Choroid plexus epithelial cell (primary cell): ENCODE data around the gene PMVK.

Experiments used
- DNase-seq: peaks from one replicate; pipeline ENCODE4 v3.0.0-alpha.2; 2010; ENCODE audit warnings: low read depth
- H3K4me3 ChIP-seq: 2 replicates; pipeline ENCODE4 v1.5.1; 2011; ENCODE audit warnings: low read depth, mild to moderate bottlenecking, control low read depth, low read length, moderate library complexity
- CTCF ChIP-seq: conservative IDR thresholded peaks from 2 replicates; pipeline ENCODE4 v1.5.1; 2011; ENCODE audit warnings: low read depth, mild to moderate bottlenecking, control low read depth, inconsistent platforms, low read length, moderate library complexity

Gene PMVK

GRCh38 chr1:154884869-154885701, 51.4 kb downstream of the PMVK start:
- H3K4me3 ChIP-seq: no peak overlapping the region
- no peak for DNase-seq
- TF ChIP-seq CTCF: no peak

- DNase-seq: no peak
- TF ChIP-seq CTCF: no peak
- no peak overlapping the region for H3K4me3 ChIP-seq
Measured at GRCh38 chr1:154883919-154884868, 52.3 kb downstream of the PMVK start.

- no peak overlapping the region for H3K4me3 ChIP-seq
- no peak for TF ChIP-seq CTCF
Measured at GRCh38 chr1:154881820-154882535, 54.5 kb downstream of the PMVK start.

GRCh38 chr1:154880671-154881070, 55.8 kb downstream of the PMVK start:
- no peak for DNase-seq
- TF ChIP-seq CTCF: no peak
- no peak overlapping the region for H3K4me3 ChIP-seq

More at GRCh38 chr1:154881820-154882535, 54.5 kb downstream of the PMVK start:
- no peak for DNase-seq

GRCh38 chr1:154879038-154879421, 57.5 kb downstream of the PMVK start:
- TF ChIP-seq CTCF: no peak

GRCh38 chr1:154878371-154879037, 58.0 kb downstream of the PMVK start:
- peak; percentile 86 for TF ChIP-seq CTCF
- DNase-seq: peak; percentile 84
- H3K4me3 ChIP-seq: no peak overlapping the region

More at GRCh38 chr1:154879038-154879421, 57.5 kb downstream of the PMVK start:
- DNase-seq: no peak
- H3K4me3 ChIP-seq: no peak overlapping the region
